ENCODE data around the gene DNAJA3. TPM values are rescaled to one million over a fixed set of nuclear protein-coding genes. Genes with fewer than 3 reads are reported as not detected.

DNAJA3 gene
- total RNA-seq, 1 donor from 2014 or later = 72.7 TPM

GRCh38 chr16:4433228-4433627 lies 7.6 kb downstream of the DNAJA3 start:
- peak; percentile 11 for DNase-seq (ENCODE audit: low read depth)

- no peak for DNase-seq (ENCODE audit: low read depth)
These were observed 8.5 kb downstream of the DNAJA3 start for GRCh38 chr16:4433914-4434787.

GRCh38 chr16:4435337-4436067 lies 9.8 kb downstream of the DNAJA3 start:
- peak; percentile 34 for DNase-seq (ENCODE audit: low read depth)

GRCh38 chr16:4437366-4437765 lies 11.7 kb downstream of the DNAJA3 start:
- no peak for DNase-seq (ENCODE audit: low read depth)

GRCh38 chr16:4442371-4442770 lies 16.7 kb downstream of the DNAJA3 start:
- DNase-seq (ENCODE audit: low read depth) = no peak

GRCh38 chr16:4443271-4443670 lies 17.6 kb downstream of the DNAJA3 start:
- no peak for DNase-seq (ENCODE audit: low read depth)

- DNase-seq (ENCODE audit: low read depth) = no peak
These were observed 18.3 kb downstream of the DNAJA3 start for GRCh38 chr16:4443986-4444385.

- no peak for DNase-seq (ENCODE audit: low read depth)
These were observed 24.8 kb downstream of the DNAJA3 start for GRCh38 chr16:4450430-4450829.

- peak; percentile 79 for DNase-seq (ENCODE audit: low read depth)
These were observed 25.4 kb downstream of the DNAJA3 start for GRCh38 chr16:4450931-4451519.

- no peak for DNase-seq (ENCODE audit: low read depth)
These were observed 27.0 kb downstream of the DNAJA3 start for GRCh38 chr16:4452674-4453073.

GRCh38 chr16:4454623-4455022 lies 29.0 kb downstream of the DNAJA3 start:
- DNase-seq (ENCODE audit: low read depth) = peak; percentile 43

GRCh38 chr16:4455081-4455480 lies 29.4 kb downstream of the DNAJA3 start:
- DNase-seq (ENCODE audit: low read depth) = no peak

GRCh38 chr16:4455951-4456350 lies 30.3 kb downstream of the DNAJA3 start:
- DNase-seq (ENCODE audit: low read depth) = no peak

GRCh38 chr16:4460936-4461249 lies 35.2 kb downstream of the DNAJA3 start:
- DNase-seq (ENCODE audit: low read depth) = no peak

GRCh38 chr16:4461250-4462085 lies 35.8 kb downstream of the DNAJA3 start:
- DNase-seq (ENCODE audit: low read depth) = peak; percentile 12

GRCh38 chr16:4463522-4464163 lies 38.0 kb downstream of the DNAJA3 start:
- no peak for DNase-seq (ENCODE audit: low read depth)

- DNase-seq (ENCODE audit: low read depth) = no peak
These were observed 40.5 kb downstream of the DNAJA3 start for GRCh38 chr16:4465977-4466779.

- DNase-seq (ENCODE audit: low read depth) = no peak
These were observed 42.2 kb downstream of the DNAJA3 start for GRCh38 chr16:4467916-4468315.

- DNase-seq (ENCODE audit: low read depth) = no peak
These were observed 43.3 kb downstream of the DNAJA3 start for GRCh38 chr16:4468972-4469371.

GRCh38 chr16:4471869-4472268 lies 46.2 kb downstream of the DNAJA3 start:
- DNase-seq (ENCODE audit: low read depth) = no peak

All from myocyte (in vitro differentiated cells).